Fibroblast of the aortic adventitia (primary cell): Measurements from ENCODE around the gene FAM20C. TPM values are rescaled to one million over a fixed set of nuclear protein-coding genes. Genes with fewer than 3 reads are reported as not detected.

Experiments
- DNase-seq: peaks from one replicate; pipeline ENCODE4 v3.0.0-alpha.2; 2010; ENCODE audit warnings: low read depth
- H3K4me3 ChIP-seq: 2 replicates; pipeline ENCODE4 v1.5.1; 2011; ENCODE audit warnings: low read depth, mild to moderate bottlenecking, control low read depth, low read length, moderate library complexity
- total RNA-seq: library from RNA; depleted of rRNA; stranded (reverse); fragments of >200 nt; gene quantifications from 2 replicates; pipeline ENCODE4 v1.2.3, GENCODE V29; 2012; ENCODE audit warnings: low replicate concordance
- TF ChIP-seq, protein P1 (sequence below): IDR thresholded peaks from 2 replicates; pipeline ENCODE4 v1.5.1; 2011; ENCODE audit warnings: mild to moderate bottlenecking, low read length, control low read depth, inconsistent platforms; ENCODE audit not compliant: insufficient read depth

The FAM20C gene
- total RNA-seq, 1 donor = 55.5 TPM

DNA sequence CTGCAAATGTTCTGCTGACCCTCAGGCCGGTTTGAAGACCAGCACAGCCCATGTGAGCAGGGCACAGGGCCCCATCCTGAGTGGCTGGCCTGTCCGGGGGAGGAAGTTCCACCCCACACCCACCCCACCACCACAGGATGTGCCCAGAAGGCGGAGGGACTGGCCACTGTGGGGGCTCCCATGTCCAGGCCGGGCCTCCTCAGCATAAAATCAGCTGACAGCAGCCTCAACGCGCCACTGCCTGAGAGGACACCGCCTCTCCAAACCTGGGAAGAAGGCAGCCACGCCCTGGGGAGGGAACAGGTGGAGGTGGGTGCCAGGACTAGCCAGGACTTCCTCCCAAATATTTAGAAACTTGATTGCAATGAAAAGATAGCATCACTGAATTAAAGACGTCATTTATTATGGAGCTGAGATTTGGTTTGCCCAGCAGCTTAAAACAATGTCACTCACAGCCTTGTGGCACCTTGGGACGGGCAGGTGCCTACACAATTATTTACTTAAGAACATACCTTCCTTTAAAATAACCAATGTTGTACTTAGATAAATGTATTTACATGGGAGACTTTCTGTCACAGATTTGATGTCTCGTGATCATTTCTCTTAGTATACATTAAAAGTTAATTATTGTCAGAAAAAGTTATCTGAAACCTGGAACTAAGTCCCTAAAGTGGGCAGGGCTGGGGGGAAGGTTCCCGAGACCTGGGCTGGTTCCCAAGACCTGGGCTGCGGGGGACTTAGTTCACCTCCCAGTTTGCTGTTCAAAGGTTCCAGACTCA lies 27.3 kb upstream of the FAM20C start:
- TF ChIP-seq, protein P1, sequence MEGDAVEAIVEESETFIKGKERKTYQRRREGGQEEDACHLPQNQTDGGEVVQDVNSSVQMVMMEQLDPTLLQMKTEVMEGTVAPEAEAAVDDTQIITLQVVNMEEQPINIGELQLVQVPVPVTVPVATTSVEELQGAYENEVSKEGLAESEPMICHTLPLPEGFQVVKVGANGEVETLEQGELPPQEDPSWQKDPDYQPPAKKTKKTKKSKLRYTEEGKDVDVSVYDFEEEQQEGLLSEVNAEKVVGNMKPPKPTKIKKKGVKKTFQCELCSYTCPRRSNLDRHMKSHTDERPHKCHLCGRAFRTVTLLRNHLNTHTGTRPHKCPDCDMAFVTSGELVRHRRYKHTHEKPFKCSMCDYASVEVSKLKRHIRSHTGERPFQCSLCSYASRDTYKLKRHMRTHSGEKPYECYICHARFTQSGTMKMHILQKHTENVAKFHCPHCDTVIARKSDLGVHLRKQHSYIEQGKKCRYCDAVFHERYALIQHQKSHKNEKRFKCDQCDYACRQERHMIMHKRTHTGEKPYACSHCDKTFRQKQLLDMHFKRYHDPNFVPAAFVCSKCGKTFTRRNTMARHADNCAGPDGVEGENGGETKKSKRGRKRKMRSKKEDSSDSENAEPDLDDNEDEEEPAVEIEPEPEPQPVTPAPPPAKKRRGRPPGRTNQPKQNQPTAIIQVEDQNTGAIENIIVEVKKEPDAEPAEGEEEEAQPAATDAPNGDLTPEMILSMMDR = no peak
- H3K4me3 ChIP-seq = no peak overlapping the region
- no peak for DNase-seq

DNA sequence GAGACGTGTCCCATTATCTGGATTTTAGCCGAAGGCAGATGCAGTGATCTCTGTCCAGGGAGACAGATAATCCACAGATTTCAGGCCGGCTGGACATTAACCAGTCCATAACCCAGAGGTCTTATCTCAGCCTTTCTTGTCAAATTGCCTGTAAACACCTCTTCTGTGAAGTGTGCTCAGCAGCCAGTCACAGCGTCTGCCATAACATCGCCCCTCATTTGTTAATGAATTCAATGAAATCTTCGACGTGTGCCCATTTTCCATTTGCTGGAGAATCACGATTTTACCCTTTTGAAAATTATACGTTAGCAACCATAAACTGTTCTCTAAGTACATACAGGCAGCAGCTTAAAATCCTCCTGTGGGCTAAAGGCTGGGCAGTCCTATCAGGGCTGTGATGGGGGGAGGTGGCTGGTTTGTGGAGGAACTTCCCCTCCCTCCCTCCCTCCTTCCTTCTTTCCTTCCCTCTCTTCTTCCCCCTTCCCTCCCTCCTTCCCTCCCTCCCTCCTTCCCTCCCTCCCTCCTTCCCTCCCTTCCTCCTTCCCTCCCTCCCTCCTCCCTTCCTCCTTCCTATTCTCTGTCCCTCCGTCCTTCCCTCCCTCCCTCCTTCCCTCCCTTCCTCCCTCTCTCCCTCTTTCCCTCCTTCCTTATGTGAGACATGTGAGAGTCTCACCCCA lies 26.6 kb upstream of the FAM20C start:
- TF ChIP-seq, protein P1 = no peak
- no peak for DNase-seq
- no peak overlapping the region for H3K4me3 ChIP-seq

DNA sequence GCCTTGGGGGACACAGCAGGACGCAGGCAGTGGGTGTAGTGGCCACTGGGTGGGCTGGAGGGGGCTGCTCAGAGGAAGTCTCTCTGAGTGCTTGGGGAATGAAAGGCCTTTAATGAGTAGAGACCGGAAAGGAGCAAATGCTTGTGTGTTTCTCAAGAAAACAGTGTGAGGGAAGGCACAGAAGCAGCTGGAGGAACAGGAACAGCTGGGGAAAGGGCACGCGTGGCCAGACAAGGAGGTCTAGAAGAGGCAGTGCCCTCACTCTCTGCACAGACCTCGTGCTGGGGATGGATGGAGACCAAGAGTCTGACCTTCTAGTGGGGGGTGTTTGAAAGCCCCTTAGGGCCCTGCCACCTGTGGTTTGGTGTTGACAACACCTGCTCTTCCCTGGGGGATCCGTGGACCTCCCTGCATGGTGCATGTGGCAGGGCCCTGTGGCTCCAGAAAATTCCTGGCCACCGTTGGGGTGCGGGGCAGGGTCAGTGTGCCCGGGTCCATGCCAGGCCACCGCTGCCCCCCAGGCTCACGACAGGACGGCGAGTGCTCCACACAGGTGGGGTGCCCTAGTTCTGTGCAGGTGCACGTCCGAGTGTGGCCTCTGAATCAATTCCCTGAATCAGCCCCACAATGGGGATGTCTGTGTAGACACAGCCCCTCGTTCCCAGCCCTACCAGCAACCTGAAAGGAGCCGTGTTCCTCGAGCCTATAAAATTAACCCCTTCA lies 25.9 kb upstream of the FAM20C start:
- DNase-seq = no peak
- H3K4me3 ChIP-seq = no peak overlapping the region
- TF ChIP-seq, protein P1 = no peak

DNA sequence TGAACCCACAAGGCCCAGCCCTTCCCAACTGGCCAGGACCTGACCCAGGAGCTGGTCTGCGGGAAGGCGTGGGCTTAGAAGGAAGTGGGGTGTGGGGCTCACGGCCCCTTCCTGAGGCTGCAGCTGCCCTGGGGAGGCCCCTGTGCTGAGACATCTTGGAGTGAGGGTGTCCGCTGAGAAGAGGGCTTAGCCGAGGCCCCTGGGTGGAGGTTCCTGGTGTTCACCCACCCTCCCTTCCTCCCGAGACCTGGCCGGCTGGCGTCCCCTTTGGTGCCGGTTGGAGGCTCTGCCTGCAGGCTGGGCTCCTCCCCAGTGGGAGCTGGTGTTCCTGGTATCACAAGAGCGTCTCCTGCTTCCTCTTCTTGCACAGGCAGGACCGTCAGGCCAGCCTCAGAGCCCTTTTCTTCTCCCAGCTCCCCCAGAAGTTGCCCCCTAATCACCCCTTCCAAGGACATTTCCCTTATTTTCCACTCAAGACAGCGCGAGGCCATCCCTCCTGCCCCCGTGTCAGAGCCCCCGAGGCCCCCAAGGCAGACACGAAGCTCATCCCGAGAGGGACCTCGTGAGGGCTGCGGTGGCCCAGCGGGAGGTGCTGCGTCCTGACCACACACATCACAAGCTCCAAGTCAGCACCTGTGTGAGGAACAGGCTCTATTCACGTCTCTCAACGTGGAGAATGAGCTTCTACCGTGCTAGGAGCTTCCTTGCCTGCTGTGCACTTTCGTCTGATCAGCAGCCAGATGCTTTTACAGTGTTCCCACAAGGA lies 25.1 kb upstream of the FAM20C start:
- no peak for DNase-seq
- H3K4me3 ChIP-seq = no peak overlapping the region
- TF ChIP-seq, protein P1 = no peak

DNA sequence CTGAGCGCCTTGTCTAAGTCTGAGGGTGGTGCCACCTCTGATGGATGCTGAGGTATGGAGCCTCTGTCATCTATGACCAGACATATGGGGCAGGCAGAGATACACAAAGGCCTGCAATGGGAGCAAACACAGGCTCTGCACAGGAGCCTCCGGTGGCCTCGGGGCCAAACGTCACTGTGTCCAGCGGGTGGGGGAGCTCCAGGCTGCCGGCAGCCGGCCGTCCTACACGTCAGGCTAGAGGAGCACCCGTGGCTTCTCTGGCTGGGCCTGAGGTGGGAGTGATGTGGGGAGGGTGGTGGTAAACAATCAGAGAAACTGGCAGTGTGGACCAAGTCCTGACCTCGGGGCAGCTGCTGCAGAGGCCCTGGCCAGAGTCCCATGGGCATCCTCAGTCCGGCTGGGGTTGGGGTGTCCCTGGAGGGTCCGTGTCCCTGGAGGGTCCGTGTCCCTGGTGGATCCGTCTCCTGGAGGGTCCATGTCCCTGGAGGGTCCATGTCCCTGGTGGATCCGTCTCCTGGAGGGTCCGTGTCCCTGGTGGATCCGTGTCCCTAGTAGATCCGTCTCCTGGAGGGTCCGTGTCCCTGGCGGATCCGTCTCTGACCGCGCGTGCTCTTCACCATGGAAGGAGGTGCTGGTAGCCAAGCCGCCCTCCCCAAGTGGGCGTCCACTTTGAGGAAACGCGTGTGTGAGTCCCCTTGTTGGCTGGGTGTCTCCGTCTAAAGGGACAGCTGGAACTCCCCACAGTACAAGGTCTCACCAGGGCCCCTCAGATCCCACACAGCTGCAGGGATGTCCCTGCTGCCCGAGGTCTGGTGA lies 24.2 kb upstream of the FAM20C start:
- TF ChIP-seq, protein P1 = no peak
- DNase-seq = no peak
- H3K4me3 ChIP-seq = no peak overlapping the region
